Loucy (cell line): ENCODE data around the gene SMAD3.

Source experiments
- EZH2phosphoT487 ChIP-seq: fragments of 200-600 bp; IDR thresholded peaks from 2 replicates; pipeline ENCODE4 v1.6.1; 2018; ENCODE audit warnings: antibody characterized with exemption, mild to moderate bottlenecking, moderate library complexity, borderline replicate concordance
- TF ChIP-seq, protein P1 (sequence below): fragments of 200-600 bp; sonication (generic); conservative IDR thresholded peaks from 2 replicates; pipeline ENCODE4 v1.5.1; 2014; ENCODE audit warnings: mild to moderate bottlenecking, antibody characterized with exemption, low read length

DNA sequence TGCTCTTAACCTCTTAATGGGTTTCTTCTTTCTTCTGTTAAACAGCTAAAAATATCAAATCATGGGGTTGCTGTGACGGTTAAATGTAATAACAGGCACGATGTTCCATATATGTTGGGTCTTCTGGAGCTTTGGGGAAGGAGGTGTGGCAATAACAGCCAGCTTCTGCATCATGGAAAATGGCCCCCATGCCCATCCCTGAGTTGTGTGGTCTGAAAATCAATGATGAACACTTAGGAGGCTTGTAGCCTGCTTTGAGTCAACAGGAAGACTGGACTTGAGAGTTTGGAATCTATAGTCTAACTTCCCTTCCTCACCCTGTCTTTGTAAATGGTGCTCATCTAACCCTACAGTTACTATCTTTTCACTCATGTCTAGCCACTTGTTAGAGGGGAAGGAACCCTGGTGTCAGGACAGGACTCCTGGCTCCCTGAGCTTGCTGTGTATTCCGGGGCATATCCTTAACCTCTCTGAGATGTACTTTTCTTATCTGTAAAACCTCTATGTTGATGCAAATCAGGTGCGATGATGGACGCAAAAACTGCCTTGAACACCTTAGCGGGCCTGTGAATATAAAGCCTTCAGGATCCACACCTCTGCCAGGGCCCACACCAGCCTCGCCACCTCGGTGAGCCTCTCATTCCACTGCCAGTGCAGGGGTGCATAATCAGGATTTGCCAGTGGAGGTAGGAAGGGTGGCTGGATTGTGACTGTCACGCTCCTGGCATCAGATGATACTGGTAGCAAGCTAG is 27.5 kb downstream of the SMAD3 start:
- TF ChIP-seq, protein P1, sequence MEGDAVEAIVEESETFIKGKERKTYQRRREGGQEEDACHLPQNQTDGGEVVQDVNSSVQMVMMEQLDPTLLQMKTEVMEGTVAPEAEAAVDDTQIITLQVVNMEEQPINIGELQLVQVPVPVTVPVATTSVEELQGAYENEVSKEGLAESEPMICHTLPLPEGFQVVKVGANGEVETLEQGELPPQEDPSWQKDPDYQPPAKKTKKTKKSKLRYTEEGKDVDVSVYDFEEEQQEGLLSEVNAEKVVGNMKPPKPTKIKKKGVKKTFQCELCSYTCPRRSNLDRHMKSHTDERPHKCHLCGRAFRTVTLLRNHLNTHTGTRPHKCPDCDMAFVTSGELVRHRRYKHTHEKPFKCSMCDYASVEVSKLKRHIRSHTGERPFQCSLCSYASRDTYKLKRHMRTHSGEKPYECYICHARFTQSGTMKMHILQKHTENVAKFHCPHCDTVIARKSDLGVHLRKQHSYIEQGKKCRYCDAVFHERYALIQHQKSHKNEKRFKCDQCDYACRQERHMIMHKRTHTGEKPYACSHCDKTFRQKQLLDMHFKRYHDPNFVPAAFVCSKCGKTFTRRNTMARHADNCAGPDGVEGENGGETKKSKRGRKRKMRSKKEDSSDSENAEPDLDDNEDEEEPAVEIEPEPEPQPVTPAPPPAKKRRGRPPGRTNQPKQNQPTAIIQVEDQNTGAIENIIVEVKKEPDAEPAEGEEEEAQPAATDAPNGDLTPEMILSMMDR: no peak
- no peak for TF ChIP-seq EZH2phosphoT487
